Transverse colon (tissue), 4 donors: ENCODE results near the gene MDN1.

ENCODE experiments used
- CTCF ChIP-seq, 5 experiments: fragments of 200-600 bp in 3 of 5; fragments of 450-650 bp in 2 of 5; sonication (generic) in 3 of 5; IDR thresholded peaks; 1 replicate in 2 of 5; 2 replicates in 3 of 5; pipeline ENCODE4 v1.5.1; 2016 to 2017; ENCODE audit warnings: antibody characterized with exemption in 5 of 5, inconsistent platforms in 3 of 5, mild to moderate bottlenecking in 2 of 5, moderate library complexity in 1 of 5
- EP300 ChIP-seq: sonication (generic); formaldehyde crosslinking; IDR thresholded peaks from one replicate; pipeline ENCODE4 v1.6.1; 2017; ENCODE audit warnings: antibody characterized with exemption, low read depth
- POLR2A ChIP-seq: fragments of 450-650 bp; IDR thresholded peaks from one replicate; pipeline ENCODE4 v1.6.1; 2016; ENCODE audit warnings: antibody characterized with exemption, mild to moderate bottlenecking, moderate library complexity
- POLR2AphosphoS5 ChIP-seq, 3 donors: sonication (generic); formaldehyde crosslinking; IDR thresholded peaks; one replicate each; pipeline ENCODE4 v1.6.1; 2016; ENCODE audit warnings: antibody characterized with exemption in 3 of 3

- TF ChIP-seq POLR2AphosphoS5 (IDR thresholded peaks at IDR 0.05) (no peak), CTCF (IDR thresholded peaks at IDR 0.05) (no peak), EP300 (no peak), POLR2A (no peak)
These were observed 200.0 kb downstream of the MDN1 start for GRCh38 chr6:89619567-89619966.
